Vagina (tissue), 2 donors: Measurements from ENCODE around the gene KCNG2. TPM values are rescaled to one million over a fixed set of nuclear protein-coding genes. Genes with fewer than 3 reads are reported as not detected.

Experiments used
- DNase-seq, 2 donors: peaks; one replicate each; pipeline ENCODE4 v3.0.0-alpha.2; 2017; ENCODE audit errors: extremely low spot score in 2 of 2
- H3K27ac ChIP-seq: fragments of 200-600 bp; sonication (generic); one replicate; pipeline ENCODE4 v1.5.1; 2019
- H3K27me3 ChIP-seq: fragments of 200-600 bp; sonication (generic); one replicate; pipeline ENCODE4 v1.5.1; 2019
- H3K36me3 ChIP-seq, 2 donors: fragments of 200-600 bp; sonication (generic); one replicate each; pipeline ENCODE4 v1.5.1; 2017 to 2019
- H3K4me1 ChIP-seq: fragments of 200-600 bp; sonication (generic); one replicate; pipeline ENCODE4 v1.5.1; 2019
- H3K4me3 ChIP-seq, 2 donors: fragments of 200-600 bp; sonication (generic); 1 replicate in 1 of 2; 2 replicates in 1 of 2; pipeline ENCODE4 v1.5.1; 2016 to 2019
- H3K9me3 ChIP-seq: fragments of 200-600 bp; sonication (generic); one replicate; pipeline ENCODE4 v1.5.1; 2019
- POLR2A ChIP-seq, 2 donors: fragments of 450-650 bp; IDR thresholded peaks; one replicate each; pipeline ENCODE4 v1.6.1; 2017; ENCODE audit warnings: antibody characterized with exemption in 2 of 2, mild to moderate bottlenecking in 2 of 2, moderate library complexity in 2 of 2
- POLR2AphosphoS5 ChIP-seq, 2 donors: sonication (generic); formaldehyde crosslinking; IDR thresholded peaks; one replicate each; pipeline ENCODE4 v1.9.0; 2017; ENCODE audit warnings: antibody characterized with exemption in 2 of 2, mild to moderate bottlenecking in 2 of 2, low read depth in 1 of 2; ENCODE audit not compliant: insufficient read depth in 1 of 2
- intact Hi-C: fragments of 100-400 bp; cut with DNase I; formaldehyde crosslinking; loops from one replicate; pipeline ENCODE4 v1.15.1; 2023
- total RNA-seq: library from RNA; depleted of rRNA; stranded (reverse); fragments of >200 nt; gene quantifications from one replicate; pipeline ENCODE4 v1.2.3, GENCODE V29; 2016
- TF ChIP-seq, protein P1 (sequence below), 3 experiments: fragments of 450-650 bp in 2 of 3; fragments of 200-600 bp in 1 of 3; sonication (generic) in 1 of 3; IDR thresholded peaks; one replicate each; pipeline ENCODE4 v1.5.1; 2017 to 2019; ENCODE audit warnings: antibody characterized with exemption in 3 of 3, mild to moderate bottlenecking in 2 of 3, moderate library complexity in 2 of 3

Gene KCNG2
- total RNA-seq, 1 donor from 2014 or later, result not detected

DNA sequence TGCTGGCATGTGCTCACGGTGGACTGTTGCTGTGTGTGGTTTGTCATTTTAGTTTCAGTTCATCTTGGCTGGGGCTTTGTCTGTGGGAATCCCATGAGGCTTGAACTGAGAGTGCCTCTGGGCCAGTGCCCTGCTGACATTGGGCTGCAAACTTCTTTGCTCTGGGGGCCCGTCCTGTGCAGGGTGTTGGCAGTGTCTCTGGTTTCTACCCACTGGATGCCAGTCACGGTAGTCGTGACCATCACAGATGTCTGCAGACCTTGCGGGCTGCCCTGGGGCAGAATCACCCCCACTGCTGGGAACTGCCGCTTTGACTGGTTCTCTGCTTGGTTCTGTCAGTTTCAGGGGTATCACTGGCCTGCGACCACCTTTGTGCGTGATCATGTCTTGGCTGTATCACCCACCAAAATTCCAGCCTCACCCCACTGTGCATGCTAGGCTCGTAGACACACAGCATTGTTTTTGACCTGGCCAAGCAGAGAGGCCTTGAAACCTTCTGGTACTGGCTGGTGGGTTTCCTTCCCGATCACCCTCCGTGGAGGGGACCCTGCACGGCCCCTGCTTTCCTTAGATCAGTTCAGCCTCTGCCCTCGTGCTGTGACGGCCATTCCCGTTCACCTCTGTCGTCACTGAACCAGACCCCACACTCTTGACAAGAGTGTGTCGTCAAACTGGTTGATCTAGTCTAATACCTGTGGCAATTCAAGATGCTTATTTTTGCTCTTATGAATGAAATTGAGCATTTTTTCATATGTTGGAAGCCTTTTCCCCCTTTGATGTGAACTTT, 57.6 kb downstream of the KCNG2 start:
- H3K27me3 ChIP-seq, result no peaks in the 10 kb centered on the region
- TF ChIP-seq POLR2A (IDR thresholded peaks at IDR 0.05) (no peak), POLR2AphosphoS5 (IDR thresholded peaks at IDR 0.05; ENCODE audit: insufficient read depth in 1 of 2, low read depth in 1 of 2) (no peak)
- TF ChIP-seq, protein P1, sequence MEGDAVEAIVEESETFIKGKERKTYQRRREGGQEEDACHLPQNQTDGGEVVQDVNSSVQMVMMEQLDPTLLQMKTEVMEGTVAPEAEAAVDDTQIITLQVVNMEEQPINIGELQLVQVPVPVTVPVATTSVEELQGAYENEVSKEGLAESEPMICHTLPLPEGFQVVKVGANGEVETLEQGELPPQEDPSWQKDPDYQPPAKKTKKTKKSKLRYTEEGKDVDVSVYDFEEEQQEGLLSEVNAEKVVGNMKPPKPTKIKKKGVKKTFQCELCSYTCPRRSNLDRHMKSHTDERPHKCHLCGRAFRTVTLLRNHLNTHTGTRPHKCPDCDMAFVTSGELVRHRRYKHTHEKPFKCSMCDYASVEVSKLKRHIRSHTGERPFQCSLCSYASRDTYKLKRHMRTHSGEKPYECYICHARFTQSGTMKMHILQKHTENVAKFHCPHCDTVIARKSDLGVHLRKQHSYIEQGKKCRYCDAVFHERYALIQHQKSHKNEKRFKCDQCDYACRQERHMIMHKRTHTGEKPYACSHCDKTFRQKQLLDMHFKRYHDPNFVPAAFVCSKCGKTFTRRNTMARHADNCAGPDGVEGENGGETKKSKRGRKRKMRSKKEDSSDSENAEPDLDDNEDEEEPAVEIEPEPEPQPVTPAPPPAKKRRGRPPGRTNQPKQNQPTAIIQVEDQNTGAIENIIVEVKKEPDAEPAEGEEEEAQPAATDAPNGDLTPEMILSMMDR (IDR thresholded peaks at IDR 0.05), result no peak
- H3K36me3 ChIP-seq, result no peaks in the 10 kb centered on the region
- intact Hi-C loops, result no loop called here
- H3K27ac ChIP-seq, result no peak overlapping the region
- no peak overlapping the region for H3K4me3 ChIP-seq
- no peaks in the 10 kb centered on the region for H3K9me3 ChIP-seq
- no peaks in the 10 kb centered on the region for H3K4me1 ChIP-seq
- DNase-seq, result peak in 1 of 2 donors; percentile 80

- Histone ChIP-seq H3K4me3 (no peak overlapping the region), H3K27me3 (no peaks in the 10 kb centered on the region), H3K36me3 (no peaks in the 10 kb centered on the region), H3K27ac (no peak overlapping the region), H3K4me1 (no peaks in the 10 kb centered on the region), H3K9me3 (no peaks in the 10 kb centered on the region)
- no peak for DNase-seq
- no peak for TF ChIP-seq POLR2AphosphoS5 (IDR thresholded peaks at IDR 0.05; ENCODE audit: insufficient read depth in 1 of 2, low read depth in 1 of 2)
- no peak for TF ChIP-seq POLR2A (IDR thresholded peaks at IDR 0.05)
- TF ChIP-seq, protein P1 (IDR thresholded peaks at IDR 0.05), result no peak
- intact Hi-C loops, result no loop called here
Measured at GRCh38 chr18:79856119-79857007, 58.6 kb downstream of the KCNG2 start.

DNA sequence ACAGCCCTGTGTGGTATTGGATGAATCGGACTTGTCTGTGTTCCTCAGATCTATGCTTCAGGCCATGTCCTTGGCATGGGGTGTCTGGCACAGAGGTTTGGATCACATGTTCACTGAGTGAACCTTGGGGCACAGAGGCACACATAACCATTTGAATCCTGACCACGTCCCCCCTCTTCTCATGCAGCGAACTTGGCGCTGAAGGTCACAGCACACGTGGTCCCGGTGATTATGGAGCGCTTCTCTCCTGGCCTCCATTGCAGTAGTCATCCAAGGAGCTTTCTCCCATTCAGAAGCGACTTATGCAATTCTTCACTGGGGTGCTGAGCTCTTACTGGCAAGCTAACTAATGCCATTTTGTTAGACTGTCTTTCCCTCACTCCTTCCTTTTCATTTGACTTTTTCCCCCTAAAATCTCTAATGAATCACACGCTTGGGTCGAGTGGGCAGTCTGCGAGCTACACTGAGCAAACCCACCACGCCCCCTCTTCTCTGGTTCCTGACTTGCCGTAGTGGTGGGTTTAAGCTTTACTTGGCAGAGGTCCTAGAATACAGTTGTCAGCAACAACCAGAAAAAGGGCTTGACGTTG, 59.4 kb downstream of the KCNG2 start:
- Histone ChIP-seq H3K9me3 (no peaks in the 10 kb centered on the region), H3K4me1 (no peaks in the 10 kb centered on the region), H3K27ac (no peak overlapping the region), H3K36me3 (no peaks in the 10 kb centered on the region), H3K4me3 (no peak overlapping the region), H3K27me3 (no peaks in the 10 kb centered on the region)
- intact Hi-C loops, result no loop called here
- TF ChIP-seq POLR2AphosphoS5 (IDR thresholded peaks at IDR 0.05; ENCODE audit: insufficient read depth in 1 of 2, low read depth in 1 of 2) (no peak), POLR2A (IDR thresholded peaks at IDR 0.05) (no peak)
- TF ChIP-seq, protein P1 (IDR thresholded peaks at IDR 0.05), result no peak
- peak in 1 of 2 donors; percentile 29 for DNase-seq

GRCh38 chr18:79859314-79859713, 61.6 kb downstream of the KCNG2 start:
- no peak for TF ChIP-seq POLR2AphosphoS5 (IDR thresholded peaks at IDR 0.05; ENCODE audit: insufficient read depth in 1 of 2, low read depth in 1 of 2)
- TF ChIP-seq POLR2A (IDR thresholded peaks at IDR 0.05), result no peak
- TF ChIP-seq, protein P1 (IDR thresholded peaks at IDR 0.05), result no peak
- intact Hi-C loops, result no loop called here
- DNase-seq, result peak in 1 of 2 donors; percentile 76
- Histone ChIP-seq H3K27me3 (no peaks in the 10 kb centered on the region), H3K9me3 (peaks cover 3% of the 10 kb centered on the region), H3K4me3 (no peak overlapping the region), H3K4me1 (no peaks in the 10 kb centered on the region), H3K36me3 (no peaks in the 10 kb centered on the region), H3K27ac (no peak overlapping the region)
